HUDEP-2 (cell line): ENCODE results near the gene PCK1.
A peak's percentile ranks its signal among the peaks of the same experiment; 100 is the strongest.

Experiments used
- DNase-seq, 76 experiments: peaks; one replicate each; lab custom pipeline; 2025; ENCODE audit not compliant: unreplicated experiment in 76 of 76; lab: John Stamatoyannopoulos, UW

PCK1 gene

DNA sequence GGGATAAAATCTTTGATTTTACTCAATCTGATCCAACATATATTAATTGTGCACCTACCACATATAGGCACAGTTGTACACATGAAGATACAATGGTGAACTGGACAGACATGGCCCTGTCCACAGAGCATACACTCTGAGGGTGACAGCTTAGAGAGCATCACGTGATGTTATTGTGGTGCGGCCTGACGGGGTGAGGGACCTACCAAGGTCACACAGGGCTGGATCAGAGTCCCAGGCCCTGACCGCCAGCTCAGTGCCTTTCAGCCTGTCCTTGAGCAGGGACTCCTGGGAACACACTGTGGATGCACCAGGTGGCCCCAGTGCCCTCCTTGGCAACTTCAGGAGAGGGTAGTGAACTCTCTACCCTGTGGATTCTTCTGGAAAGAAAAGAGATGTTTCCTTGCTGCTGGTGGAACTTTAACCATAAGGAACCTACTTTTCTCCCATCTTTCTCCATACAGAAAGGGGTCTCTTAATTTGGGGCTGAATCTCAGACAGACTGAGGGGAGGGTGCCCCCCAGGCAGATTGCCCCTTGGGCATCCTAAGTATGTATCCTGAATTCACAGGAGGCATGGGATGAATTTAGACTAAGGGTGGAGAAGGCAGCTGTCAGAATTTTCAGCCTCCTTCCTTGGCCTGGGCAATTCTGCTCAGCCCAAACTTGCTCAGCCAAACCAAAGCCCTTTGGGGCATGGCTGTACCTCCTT, 26.5 kb downstream of the PCK1 start:
- DNase-seq = no peak

DNA sequence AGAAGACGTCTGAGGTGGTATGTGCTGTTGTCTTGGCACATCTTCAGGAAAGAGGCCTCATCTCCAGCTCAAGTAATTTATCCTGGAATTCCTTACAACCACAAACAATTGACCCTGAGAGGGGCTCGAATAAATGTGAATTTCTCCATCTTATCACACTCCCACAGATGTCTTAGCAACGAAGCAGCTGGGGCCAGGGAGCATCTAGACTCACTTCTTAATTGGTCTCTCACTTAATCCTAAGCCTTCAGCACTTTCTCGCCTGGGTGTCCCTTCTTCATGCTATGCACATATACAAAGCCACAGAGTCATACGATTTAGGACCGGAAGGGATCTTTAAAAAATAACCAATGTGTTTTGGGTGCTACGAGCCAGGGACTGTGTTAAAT, 27.1 kb downstream of the PCK1 start:
- no peak for DNase-seq

DNA sequence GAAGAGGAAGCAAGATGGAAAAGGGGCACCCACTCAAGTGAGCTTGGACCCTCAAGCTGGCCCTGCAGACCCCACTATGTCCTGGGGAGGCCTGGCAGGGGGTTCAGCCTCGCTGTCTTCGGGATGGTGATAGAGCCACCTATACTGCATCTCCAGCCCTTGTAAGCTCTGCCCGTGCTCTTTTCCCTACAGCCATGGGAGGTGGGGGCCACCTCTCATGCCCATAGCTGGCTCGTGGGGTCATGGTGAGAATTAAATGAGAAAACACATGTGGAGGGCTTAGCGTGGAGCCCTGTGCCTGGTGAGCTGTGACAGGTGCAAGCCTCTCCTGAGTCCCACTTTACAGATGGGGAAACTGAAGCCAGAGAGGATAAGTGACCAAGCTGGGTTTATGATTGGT, 27.7 kb downstream of the PCK1 start:
- no peak for DNase-seq

DNA sequence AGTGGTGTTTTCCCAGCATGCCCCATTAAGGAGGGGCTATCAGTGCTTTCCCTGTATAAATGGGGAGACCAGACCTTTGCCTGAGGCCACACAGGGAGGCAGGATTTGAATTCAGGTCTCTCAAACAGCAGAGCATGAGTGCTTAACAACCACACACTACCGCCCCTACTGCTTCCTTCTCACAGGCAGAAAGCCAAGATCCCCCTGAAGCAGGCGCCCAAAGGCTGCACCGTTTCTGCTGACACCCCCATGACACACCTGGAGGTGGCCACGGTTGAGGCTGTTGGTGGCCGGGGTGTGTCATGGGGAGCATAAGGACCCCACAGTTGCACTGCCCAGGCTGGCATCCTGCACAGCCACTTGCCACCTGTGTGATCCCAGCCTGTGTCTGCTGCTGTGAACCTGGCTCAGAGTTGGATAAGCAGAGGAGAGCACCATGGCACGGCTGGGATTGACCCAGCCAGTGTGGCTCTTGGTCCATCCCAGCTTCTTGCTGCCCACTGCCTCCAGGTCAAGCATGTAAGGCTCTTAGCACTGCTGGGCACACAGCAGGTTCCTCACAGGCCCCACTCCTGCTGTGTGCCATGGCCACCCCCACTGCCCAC, 28.3 kb downstream of the PCK1 start:
- DNase-seq = no peak

DNA sequence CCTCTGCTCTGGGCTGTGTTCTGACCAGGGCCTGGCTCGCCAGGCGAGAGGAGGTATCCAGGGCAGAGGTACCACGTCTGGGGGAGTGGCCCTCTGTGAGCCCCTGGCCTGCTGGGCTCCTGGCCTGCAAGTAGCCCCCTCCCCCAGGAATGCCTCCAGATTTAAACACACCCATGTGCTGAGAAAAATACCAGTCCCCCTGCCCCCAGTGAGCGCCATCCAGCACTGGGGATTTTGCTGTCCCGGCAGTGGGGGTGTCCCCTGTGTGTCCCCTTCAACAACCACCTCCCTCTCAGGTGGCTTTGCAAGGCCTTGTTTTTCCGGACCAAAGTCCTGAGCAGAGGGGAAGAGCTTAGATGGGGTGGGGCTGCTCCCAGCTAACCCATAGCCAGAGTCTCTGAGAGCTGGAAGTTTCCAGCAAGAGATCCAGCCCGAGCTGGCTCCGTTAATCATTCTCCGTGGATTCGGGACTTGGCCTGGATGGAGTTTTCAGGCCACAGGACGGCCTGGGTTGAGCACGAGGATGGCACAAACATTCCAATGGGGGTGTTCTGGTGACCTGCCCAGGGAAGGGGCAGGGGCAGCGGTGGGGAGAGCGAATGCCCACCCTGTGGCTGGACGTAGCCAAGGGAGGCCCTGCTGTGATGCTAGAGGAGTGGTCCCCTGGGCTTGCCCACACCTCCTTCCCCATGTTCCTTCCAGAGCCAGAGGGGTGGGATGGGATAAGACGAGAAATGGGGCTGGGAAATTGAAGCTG, 29.0 kb downstream of the PCK1 start:
- DNase-seq = no peak

DNA sequence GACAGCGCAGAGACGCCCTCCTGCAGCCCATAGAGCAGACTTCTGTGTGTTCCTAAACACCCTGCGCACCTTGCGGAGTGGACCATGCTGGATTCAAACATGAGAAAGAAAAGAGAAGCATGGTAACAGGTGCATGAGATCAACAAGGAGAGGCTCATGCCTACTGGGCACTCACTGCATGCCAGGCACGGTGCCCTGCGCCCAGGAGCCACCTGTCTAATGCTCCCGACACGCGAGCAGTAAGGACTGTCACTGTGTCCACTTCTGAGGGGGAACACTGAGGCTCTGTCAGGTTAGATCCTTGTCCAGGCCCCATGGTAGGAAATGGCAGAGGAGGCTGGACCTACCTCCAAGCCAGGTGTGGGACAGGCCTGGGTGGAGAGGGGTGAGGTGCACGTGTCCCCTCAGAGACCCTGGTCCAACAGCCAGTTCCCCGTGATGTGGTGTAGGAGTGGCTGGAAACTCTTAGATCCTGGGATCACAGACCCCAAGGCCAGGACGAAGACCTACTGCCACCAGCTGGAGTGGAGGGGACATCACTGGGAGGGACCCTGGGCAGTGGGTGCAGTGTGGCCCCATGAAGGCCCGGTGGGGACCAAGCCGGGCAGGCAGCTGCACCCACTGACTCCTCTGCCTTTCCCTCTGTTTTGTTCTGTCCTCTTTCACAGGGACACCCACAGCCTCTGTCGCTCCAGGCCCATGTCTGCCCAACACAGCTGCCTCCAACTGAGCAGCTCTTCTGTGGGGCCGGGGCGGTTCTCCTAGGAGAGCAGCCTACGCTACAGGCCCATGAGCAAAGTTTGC, 29.8 kb downstream of the PCK1 start:
- DNase-seq = no peak

DNA sequence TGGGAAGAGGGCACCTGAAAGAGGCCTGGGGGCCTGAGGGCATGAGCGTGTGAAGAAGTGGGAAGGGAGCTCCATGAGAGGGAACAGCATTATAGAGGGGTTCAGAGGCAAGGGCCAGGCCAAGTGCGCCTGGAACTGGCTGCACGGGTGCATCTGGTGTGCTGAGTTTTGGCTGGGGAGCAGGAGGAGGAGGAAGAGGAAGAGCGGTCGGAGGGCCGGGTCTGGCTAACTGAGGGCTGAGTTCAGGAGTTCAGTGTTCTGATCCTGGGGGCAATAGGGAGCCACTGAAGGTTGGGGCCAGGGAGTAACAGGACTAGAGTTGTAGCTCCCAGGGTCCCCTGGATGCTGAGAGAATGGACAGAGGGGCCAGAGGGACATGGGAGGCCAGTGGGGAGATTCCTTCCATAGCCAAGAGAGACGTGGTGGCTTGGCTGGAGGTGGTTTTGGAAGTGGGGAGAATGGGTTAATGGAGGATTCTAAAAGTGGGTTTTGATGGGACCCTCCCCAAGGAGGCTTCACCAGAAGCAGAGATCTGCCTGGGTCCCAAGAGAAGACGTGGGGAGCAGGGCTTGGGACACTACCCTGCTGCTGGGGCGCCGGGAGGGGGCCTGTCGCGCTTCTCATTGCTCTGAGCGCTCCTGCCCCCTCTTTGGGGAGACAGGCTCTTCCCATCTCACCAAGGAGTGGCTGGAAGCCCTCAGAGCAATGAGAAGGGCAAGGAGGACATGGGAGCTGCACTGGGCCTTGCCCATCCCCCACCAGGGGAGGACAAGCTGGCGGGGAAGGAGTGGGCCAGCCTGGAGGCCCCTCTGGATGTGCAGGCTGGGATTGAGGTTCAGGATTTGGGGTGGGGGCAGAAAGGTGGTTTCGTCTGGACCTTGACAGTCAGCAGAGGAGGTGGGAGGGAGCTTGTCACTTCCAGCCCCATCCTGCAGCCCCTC, 30.6 kb downstream of the PCK1 start:
- no peak for DNase-seq

DNA sequence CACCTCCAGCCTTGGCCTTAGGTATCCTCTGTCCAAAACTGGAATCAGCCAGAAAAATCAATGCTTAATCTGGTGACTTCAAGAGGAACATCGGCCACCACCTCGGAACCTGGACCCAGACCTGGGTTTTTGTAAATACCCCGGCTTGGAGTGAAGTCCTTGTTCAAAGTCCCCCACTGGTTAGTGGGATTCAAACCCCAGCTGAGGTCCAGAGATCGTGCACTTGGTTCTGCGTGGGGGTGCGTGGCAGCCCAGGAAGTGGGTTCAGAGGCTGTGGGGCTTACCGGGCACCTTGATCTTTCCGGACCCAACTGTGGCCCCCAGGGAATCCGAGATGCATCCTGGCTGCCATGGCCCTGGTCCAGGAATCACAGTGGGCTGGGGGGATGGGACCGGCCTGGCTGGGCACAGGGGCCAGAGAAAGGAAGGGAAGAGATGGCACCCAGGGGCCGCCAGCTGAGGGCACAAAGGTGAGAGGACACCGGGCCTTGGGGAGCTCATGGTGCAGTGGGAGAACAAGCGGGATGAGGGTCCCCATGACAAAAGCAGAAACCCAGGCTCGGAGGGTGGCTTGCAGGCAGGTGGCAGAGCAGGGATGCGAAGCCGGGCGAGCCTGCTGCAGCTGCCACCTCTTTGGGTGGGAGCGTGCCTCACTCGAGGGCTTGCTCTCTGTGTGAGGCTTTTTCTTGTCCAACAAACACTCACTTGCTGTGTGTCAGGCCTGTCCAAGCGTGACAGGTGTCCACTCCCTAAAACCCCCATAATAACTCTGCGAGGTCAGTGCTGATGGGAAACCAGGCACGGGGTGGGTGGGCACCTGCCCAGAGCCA, 31.6 kb downstream of the PCK1 start:
- no peak for DNase-seq

DNA sequence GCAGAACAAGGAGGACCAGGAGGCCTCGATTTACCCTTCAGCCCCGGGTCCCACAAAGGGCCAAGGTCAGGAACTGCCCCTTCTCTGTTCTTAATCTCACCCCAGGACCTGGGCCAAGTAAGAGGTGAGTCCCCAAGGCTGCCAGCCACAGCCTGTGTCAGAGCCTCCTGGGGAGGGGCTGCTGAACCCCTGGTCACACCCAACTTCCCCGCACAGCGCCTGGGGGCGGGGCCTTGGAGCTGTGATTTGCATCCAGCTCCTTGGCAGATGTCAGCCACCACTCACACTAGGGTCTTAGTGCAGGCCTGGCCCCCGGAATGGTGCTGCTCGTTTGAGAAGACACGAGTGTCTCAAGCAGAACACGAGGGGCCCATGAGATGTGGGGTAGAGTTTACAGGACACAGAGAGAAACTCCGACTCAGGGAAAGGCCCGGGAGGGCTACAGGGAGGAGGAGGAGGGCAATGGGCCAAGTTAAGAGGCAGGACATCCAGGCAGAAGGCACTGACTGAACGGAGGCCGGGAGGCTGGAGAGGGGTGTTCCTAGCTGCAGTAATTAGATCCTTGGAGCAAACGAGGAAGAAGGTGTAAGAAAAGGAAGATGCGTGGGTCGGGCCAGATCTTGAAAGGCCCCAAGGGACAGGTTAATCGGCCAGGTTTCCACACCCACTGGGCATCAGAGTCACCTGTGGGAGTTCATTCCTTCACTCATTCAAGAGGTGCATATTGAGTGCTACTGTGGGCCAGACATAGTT, 32.4 kb downstream of the PCK1 start:
- DNase-seq = no peak

DNA sequence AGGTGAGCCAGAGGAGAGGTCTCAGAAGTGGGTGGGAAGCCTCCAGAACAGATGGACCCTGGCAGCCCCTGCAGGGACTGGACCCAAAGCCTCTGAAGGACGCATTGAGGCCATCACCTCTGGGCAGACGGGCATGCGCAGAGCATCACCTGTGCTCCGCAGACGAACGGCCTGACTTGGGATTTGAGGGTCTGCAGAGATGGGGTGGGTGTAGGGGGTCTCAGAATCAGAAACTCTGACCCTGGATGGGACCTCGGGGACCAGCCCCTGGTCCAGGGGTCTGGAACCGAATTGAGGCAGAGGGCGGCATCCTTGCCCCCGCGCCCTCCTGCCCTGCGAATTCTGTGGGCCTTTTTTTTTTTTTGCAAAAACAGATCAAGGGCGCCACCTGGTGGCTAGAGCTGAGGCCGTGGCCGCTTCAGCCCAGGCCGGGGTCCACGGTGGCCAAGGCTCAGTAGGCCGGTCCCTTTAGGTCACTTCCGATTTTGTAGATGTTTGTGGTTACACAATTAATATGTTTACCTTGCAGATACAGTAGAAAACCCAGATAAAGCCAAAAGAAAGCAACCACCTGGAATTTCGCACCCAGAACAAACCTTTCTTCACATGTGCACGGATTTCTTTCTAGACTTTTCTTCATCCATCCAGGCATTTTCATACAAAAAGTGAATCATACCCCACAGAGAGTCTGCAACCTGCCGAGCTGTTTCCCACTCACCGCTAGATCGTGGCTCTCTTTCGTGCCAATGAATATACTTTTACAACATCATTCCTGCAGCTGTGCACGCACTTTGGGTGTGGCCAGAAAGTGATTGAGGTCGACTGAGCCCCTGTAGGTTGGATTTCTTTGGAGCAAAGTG, 33.4 kb downstream of the PCK1 start:
- peak in 30 of 76 experiments; percentile 2 to 64 (median 21) for DNase-seq

DNA sequence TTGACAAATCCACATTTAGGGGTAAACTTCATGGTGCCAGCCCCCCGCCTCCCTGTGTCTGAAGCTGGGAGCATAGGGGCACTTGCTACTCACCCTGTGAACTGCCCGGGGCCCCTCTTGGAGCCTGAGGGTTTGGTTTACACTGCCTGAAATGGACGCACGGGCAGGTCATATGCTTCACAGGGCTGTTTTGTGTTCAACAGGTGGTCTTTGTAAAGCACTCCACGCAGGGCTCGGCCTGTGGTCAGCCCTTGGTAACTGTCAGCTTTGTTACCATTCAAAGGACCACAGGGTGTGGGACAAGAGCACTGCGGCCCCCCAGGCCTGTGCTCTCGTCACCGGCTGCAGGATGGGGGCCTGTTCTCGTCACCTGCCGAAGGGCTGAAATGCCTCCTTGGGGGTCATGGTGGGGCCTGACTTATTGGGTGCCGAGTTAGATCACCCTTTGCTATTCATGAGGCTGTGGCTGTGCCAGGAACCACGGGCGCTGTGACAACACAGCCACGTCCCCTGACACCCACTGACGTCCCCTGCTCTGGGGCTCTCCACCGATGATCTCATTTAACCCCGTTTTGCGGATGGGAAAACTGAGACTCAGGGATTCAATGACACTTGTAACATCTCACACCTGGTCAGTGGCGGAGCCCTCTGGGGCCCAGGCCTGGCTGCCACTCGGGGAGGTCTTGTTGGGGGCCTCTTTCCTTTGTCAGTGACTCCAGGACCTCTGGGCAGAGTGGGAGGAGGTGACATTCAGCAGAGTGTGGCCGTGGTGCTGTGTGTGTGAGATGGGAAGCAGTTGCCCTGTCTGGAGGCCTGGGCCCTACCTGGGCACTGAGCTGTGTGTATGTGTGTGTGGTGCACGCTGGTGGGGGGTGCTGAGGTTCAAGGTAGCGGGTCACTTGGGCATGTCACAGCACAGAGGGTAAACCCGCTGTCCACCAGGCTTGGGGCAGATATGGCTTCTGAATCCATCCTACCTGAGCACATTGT, 34.4 kb downstream of the PCK1 start:
- DNase-seq = no peak

DNA sequence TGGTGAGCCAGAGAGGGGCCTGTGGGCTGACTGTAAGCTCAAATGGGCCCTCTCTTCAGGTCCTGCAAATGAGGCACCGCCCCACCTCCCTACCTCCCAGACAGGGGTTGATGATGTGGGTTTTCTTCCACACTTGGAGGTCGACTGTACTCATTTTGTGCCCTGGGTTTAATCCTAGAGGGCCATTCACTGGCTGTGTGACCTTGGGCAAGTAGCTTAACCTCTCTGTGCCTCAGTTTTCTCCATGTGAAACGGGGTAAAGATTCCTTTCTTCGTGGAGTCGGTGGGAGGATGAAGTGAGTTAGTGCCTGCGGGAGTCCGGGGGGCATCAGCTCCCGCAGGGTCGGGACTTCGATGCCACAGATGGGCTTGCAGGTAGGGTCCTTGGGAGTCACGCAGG, 35.4 kb downstream of the PCK1 start:
- DNase-seq = no peak

DNA sequence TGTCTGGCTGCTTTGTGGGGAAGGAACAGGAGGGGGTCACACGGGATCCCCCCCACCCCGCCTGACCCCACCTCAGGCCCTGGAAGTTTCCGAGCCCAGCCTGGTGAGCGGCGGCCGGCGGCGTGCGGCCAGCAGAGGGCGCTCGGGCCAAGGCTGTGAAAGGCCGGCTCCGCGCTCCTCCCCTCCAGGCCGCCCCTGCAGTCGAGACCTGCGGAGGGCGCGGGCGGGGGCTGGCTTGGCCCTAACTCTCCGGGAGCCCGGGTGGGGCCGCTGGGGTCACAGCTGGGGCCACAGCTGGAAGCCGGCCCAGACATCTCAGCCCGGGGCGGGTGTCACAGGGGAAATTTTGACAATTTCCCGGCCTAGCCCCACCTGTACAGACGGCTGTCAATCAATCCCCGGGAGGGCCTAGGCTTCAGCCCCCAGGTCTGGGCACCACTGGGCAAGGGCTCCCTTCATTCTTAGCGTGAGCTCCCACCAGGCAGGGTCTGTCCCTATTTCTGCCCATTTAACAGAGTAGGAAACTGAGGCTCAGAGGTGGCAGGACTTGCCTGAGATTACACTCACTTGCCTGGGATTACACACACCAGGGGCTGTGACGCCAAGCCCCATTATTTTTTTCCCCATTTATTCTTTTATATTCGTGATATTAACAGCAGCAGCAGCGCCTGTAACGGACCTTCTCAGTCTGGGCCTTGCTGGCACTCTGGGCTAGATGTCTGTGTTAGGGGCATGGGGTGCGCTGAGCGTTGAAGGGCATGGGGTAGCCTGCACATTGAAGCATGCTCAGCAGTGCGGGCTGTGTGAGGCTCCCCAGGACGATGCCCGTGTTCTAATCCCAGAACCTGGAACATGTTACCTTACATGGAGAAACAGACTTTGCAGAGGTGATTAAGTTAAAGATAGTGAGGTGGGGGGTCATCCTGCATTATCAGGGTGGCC, 36.4 kb downstream of the PCK1 start:
- DNase-seq = peak in 36 of 76 experiments; percentile 4 to 55 (median 24)

DNA sequence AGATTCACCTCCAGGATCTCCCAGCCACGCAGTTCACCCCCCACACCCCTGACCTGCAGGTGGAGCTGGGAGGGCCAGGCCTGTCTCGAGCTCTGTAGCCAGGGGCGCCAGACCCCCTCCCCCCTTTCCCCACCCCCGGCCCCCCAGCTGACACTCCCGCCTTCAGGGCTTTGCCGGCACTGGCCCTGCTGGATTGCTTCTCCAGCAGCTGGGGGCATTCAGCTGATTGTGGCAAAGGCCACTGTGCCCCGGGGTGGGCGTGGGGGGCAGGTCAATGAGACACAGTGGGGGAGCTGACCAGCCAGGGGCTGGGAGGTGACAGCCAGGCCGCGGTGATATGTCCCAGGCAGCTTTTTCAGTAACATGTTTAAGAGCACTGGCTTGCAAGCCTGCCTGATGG, 37.1 kb downstream of the PCK1 start:
- DNase-seq = no peak

DNA sequence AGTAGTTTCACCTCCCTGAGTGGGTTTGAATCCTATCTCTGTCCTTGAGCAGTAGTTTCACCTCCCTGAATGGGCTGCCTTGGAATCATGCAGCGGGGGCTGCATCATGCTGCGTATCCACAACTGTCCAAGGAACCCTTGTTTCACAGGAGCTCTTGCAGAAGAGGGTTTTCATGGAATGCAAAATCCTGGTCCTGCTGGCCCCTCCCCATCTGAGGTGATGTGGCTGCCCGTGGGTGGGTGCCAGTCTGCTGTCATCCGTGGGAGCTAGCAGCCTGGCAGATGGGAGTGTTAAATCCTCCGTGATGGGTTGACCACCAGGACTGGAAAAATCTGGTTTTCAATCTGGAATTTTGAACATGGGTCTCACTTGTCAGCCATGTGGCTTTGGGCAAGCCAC, 37.6 kb downstream of the PCK1 start:
- DNase-seq = no peak
